Activated CD4-positive, alpha-beta T cell treated with anti-CD3 and anti-CD28 coated beads for 1 hour (primary cell): Measurements from ENCODE around the gene SH2D7.
"Not testable (repeated sequence)": the region's sequence is repeated elsewhere in the genome, so short reads cannot be mapped to it uniquely, and the experiment has no call there.

Experiments
- DNase-seq: peaks from one replicate; pipeline ENCODE4 v3.0.0-alpha.2; 2020

The SH2D7 gene

GRCh38 chr15:78146425-78147154, 54.2 kb downstream of the SH2D7 start:
- no peak for DNase-seq

GRCh38 chr15:78147566-78147965, 55.2 kb downstream of the SH2D7 start:
- no peak for DNase-seq

GRCh38 chr15:78148392-78149067, 56.2 kb downstream of the SH2D7 start:
- DNase-seq, result no peak

- peak; percentile 99 for DNase-seq
These were observed 56.9 kb downstream of the SH2D7 start, which contains the start of gene IDH3A for GRCh38 chr15:78149068-78149804. TSS of gene IDH3A (plus strand) at chr15:78149362. CDS start at chr15:78149404, 42 bp downstream.

GRCh38 chr15:78149805-78150751, 57.7 kb downstream of the SH2D7 start:
- no peak for DNase-seq

GRCh38 chr15:78151075-78151474, 58.7 kb downstream of the SH2D7 start:
- DNase-seq, result not testable (repeated sequence)
